Glutamatergic neuron (in vitro differentiated cells): ENCODE results near the gene SMIM28. TPM values are rescaled to one million over a fixed set of nuclear protein-coding genes. Genes with fewer than 3 reads are reported as not detected.
"Not testable (repeated sequence)": the region's sequence is repeated elsewhere in the genome, so short reads cannot be mapped to it uniquely, and the experiment has no call there.

ENCODE experiments used
- DNase-seq: peaks from one replicate; pipeline ENCODE4 v3.0.0; 2022
- H3K27ac Mint-ChIP-seq: one replicate; pipeline ENCODE4 v1.8.0; 2020; ENCODE audit warnings: mild to moderate bottlenecking, mixed read lengths, inconsistent platforms; ENCODE audit not compliant: unreplicated experiment
- H3K27me3 Mint-ChIP-seq: one replicate; pipeline ENCODE4 v1.8.0; 2020; ENCODE audit warnings: mild to moderate bottlenecking, moderate library complexity, mixed read lengths, inconsistent platforms; ENCODE audit not compliant: unreplicated experiment
- H3K36me3 Mint-ChIP-seq: one replicate; pipeline ENCODE4 v1.8.0; 2020; ENCODE audit warnings: mild to moderate bottlenecking, mixed read lengths, inconsistent platforms; ENCODE audit not compliant: unreplicated experiment
- H3K4me1 Mint-ChIP-seq: one replicate; pipeline ENCODE4 v1.8.0; 2020; ENCODE audit warnings: mild to moderate bottlenecking, low read depth, mixed read lengths, inconsistent platforms; ENCODE audit not compliant: unreplicated experiment
- H3K4me3 Mint-ChIP-seq: one replicate; pipeline ENCODE4 v1.8.0; 2020; ENCODE audit warnings: mild to moderate bottlenecking, mixed read lengths, inconsistent platforms; ENCODE audit not compliant: unreplicated experiment
- H3K9me3 Mint-ChIP-seq: one replicate; pipeline ENCODE4 v1.8.0; 2020; ENCODE audit warnings: mild to moderate bottlenecking, moderate library complexity, mixed read lengths, inconsistent platforms; ENCODE audit not compliant: unreplicated experiment
- CTCF ChIP-seq: fragments of 200-600 bp; sonication (generic); IDR thresholded peaks from one replicate; pipeline ENCODE4 v1.5.0; 2021; ENCODE audit not compliant: partially characterized antibody, unreplicated experiment
- total RNA-seq: library from RNA; stranded (reverse); fragmentation: NEBNext Ultra II Directional; extraction: Animal tissue kit (Norgen Biotek cat#: 25700); gene quantifications from one replicate; pipeline ENCODE4 v1.2.1, GENCODE V29; 2021; ENCODE audit not compliant: unreplicated experiment

Gene SMIM28
- total RNA-seq, 1 donor from 2014 or later, result not detected

- Mint-ChIP-seq H3K4me3 (no peak overlapping the region), H3K9me3 (peaks cover 5% of the 10 kb centered on the region), H3K36me3 (peaks cover 4% of the 10 kb centered on the region), H3K27me3 (peaks cover 6% of the 10 kb centered on the region), H3K4me1 (peaks cover 3% of the 10 kb centered on the region), H3K27ac (no peak overlapping the region)
- DNase-seq, result no peak
- TF ChIP-seq CTCF, result no peak
These were observed 45.2 kb downstream of the SMIM28 start for GRCh38 chr6:138422861-138423260.

GRCh38 chr6:138424004-138424904 is 46.5 kb downstream of the SMIM28 start:
- peaks cover 4% of the 10 kb centered on the region for H3K36me3 Mint-ChIP-seq
- H3K4me1 Mint-ChIP-seq, result peaks cover 6% of the 10 kb centered on the region
- TF ChIP-seq CTCF, result no peak
- peak overlapping the region; percentile 48 for H3K27ac Mint-ChIP-seq
- no peak overlapping the region for H3K4me3 Mint-ChIP-seq
- peaks cover 6% of the 10 kb centered on the region for H3K27me3 Mint-ChIP-seq
- peaks cover 3% of the 10 kb centered on the region for H3K9me3 Mint-ChIP-seq
- DNase-seq, result no peak

DNA sequence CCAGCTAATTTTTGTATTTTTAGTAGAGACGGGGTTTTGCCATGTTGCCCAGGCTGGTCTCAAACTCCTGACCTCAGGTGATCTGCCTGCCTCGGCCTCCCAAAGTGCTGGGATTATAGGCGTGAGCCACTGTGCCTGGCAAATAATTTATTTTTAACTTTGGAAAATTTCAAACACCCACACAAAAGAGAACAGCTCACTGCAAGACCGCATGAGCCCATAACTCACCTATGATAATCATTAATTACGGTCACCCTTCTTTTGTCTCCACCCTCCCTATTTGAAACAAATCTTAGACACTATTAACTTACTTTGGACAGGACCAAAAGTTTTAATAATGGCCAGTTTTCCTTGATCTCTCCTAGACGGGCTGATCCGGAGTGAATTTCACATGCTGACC is 47.6 kb downstream of the SMIM28 start:
- not testable (repeated sequence) for H3K27ac Mint-ChIP-seq, H3K27me3 Mint-ChIP-seq, H3K36me3 Mint-ChIP-seq, DNase-seq, H3K9me3 Mint-ChIP-seq, H3K4me3 Mint-ChIP-seq
- H3K4me1 Mint-ChIP-seq, result peaks cover 14% of the 10 kb centered on the region

DNA sequence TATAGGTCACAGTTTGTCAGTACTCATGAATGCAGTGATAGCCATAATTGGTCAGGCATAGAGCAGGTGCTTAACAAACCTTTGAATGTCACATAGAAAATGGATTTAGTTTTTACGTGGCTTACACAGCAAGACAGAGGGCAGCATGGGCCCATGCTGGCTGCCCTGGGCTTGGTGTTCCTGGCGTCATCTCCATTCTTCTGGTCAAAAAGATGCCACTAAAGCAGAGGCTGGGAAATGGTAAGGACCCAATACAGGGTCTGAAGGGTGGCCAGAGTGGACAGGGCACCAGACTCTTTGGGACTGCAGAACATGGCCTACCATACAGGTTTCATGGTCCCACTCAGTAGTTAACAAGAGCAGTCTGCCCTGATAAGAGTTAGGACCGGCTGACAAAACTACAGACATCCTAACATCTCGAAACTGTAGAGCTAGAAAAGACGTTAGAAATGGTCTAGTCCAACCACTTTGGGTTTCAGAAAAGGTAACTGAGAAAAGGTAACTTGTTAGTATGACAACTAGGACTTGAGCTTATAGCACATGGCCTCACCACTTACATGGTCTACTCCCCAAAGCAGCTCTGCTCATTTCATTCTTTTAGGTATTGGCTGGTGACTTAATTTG is 48.9 kb downstream of the SMIM28 start:
- peaks cover 26% of the 10 kb centered on the region for H3K4me1 Mint-ChIP-seq
- peaks cover 2% of the 10 kb centered on the region for H3K36me3 Mint-ChIP-seq
- H3K4me3 Mint-ChIP-seq, result no peak overlapping the region
- DNase-seq, result no peak
- H3K27me3 Mint-ChIP-seq, result peaks cover 7% of the 10 kb centered on the region
- no peak overlapping the region for H3K27ac Mint-ChIP-seq
- H3K9me3 Mint-ChIP-seq, result peaks cover 3% of the 10 kb centered on the region
- no peak for TF ChIP-seq CTCF

- Mint-ChIP-seq H3K27ac (no peak overlapping the region), H3K4me3 (no peak overlapping the region), H3K9me3 (peaks cover 3% of the 10 kb centered on the region), H3K27me3 (peaks cover 9% of the 10 kb centered on the region), H3K4me1 (peaks cover 31% of the 10 kb centered on the region), H3K36me3 (no peaks in the 10 kb centered on the region)
- no peak for TF ChIP-seq CTCF
- DNase-seq, result no peak
These were observed 50.0 kb downstream of the SMIM28 start for GRCh38 chr6:138427701-138428100.
